Fibroblast of mammary gland (primary cell): ENCODE data around the gene HCFC2.
"Not testable (repeated sequence)": the region's sequence is repeated elsewhere in the genome, so short reads cannot be mapped to it uniquely, and the experiment has no call there.

Experiments used
- DNase-seq: peaks from one replicate; pipeline ENCODE4 v3.0.0-alpha.2; 2010; ENCODE audit warnings: low read depth
- H3K4me3 ChIP-seq: 2 replicates; pipeline ENCODE4 v1.5.1; 2011; ENCODE audit warnings: low read depth, mild to moderate bottlenecking, low read length, moderate library complexity; ENCODE audit not compliant: control insufficient read depth
- TF ChIP-seq, protein P1 (sequence below): conservative IDR thresholded peaks from 2 replicates; pipeline ENCODE4 v1.5.1; 2011; ENCODE audit warnings: low read depth, low read length, inconsistent platforms; ENCODE audit not compliant: control insufficient read depth, insufficient read depth

The HCFC2 gene

GRCh38 chr12:104097954-104098353 is 33.6 kb downstream of the HCFC2 start:
- no peak overlapping the region for H3K4me3 ChIP-seq
- no peak for DNase-seq
- TF ChIP-seq, protein P1, sequence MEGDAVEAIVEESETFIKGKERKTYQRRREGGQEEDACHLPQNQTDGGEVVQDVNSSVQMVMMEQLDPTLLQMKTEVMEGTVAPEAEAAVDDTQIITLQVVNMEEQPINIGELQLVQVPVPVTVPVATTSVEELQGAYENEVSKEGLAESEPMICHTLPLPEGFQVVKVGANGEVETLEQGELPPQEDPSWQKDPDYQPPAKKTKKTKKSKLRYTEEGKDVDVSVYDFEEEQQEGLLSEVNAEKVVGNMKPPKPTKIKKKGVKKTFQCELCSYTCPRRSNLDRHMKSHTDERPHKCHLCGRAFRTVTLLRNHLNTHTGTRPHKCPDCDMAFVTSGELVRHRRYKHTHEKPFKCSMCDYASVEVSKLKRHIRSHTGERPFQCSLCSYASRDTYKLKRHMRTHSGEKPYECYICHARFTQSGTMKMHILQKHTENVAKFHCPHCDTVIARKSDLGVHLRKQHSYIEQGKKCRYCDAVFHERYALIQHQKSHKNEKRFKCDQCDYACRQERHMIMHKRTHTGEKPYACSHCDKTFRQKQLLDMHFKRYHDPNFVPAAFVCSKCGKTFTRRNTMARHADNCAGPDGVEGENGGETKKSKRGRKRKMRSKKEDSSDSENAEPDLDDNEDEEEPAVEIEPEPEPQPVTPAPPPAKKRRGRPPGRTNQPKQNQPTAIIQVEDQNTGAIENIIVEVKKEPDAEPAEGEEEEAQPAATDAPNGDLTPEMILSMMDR = no peak

DNA sequence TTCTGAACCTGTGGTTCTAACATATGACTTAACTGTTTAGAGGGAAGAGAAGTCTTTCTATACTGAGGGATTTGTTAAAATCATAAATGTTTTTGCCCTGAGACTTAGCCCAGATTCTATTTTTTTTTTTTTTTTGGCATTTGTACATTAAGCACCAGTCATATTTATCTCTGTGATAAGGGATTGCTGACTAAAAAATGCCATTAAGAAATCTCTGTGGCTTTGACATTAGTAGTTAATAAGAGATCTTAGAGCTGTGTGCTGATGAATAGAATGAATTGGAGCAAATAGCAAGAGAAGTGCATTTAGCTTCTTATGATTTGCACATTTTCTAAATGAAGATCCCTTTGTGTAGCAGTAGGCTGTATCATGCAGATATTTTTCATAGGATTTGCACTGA is 41.1 kb downstream of the HCFC2 start:
- TF ChIP-seq, protein P1 = no peak
- no peak for DNase-seq

GRCh38 chr12:104106965-104107364 is 42.6 kb downstream of the HCFC2 start:
- TF ChIP-seq, protein P1 = no peak
- no peak overlapping the region for H3K4me3 ChIP-seq
- DNase-seq = no peak

More for the DNA sequence above, 41.1 kb downstream of the HCFC2 start:
- no peak overlapping the region for H3K4me3 ChIP-seq

DNA sequence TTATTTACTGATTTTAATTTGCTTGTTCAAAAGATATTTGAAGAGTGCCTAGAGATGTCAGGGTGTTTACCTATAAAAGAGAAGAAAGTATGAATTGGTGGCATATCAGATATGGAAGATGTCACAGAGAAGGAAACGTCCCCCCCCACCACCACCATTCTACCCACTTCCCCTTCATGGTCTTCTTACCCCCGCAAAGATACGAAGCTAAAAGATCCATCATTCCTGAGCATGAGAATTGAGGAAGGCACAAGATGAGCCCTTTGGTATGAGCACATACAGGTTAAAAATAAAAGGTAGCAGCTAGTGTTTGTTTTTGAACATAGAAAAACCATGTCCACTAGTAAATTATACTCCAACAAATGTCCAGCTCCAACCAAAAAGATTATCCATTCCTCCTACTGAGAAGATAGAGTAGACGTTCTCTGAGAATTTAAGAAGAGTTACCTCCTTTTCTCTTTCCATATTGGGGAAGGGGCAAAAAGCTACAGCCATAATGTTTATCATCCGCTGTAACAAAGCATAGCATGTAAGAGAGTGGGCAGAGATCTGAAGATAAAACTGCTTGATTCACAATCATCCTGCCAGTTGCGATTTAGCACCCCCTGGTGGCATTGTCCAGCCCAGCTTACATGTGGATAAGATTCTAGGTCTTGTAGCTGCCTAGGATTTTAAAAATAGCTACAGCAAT is 44.6 kb downstream of the HCFC2 start:
- H3K4me3 ChIP-seq = no peak overlapping the region
- TF ChIP-seq, protein P1 = peak; percentile 99
- peak; percentile 85 for DNase-seq

- no peak overlapping the region for H3K4me3 ChIP-seq
- TF ChIP-seq, protein P1 = no peak
- no peak for DNase-seq
Observed at GRCh38 chr12:104109446-104110271, 45.3 kb downstream of the HCFC2 start.

- H3K4me3 ChIP-seq, DNase-seq: not testable (repeated sequence)
Observed at GRCh38 chr12:104114834-104115586, 50.7 kb downstream of the HCFC2 start.

GRCh38 chr12:104115587-104115975 is 51.2 kb downstream of the HCFC2 start:
- DNase-seq = peak; percentile 16

More at GRCh38 chr12:104115587-104115975, 51.2 kb downstream of the HCFC2 start:
- TF ChIP-seq, protein P1 = no peak
- H3K4me3 ChIP-seq = no peak overlapping the region
